ENCODE data around the gene CD83.

DNA sequence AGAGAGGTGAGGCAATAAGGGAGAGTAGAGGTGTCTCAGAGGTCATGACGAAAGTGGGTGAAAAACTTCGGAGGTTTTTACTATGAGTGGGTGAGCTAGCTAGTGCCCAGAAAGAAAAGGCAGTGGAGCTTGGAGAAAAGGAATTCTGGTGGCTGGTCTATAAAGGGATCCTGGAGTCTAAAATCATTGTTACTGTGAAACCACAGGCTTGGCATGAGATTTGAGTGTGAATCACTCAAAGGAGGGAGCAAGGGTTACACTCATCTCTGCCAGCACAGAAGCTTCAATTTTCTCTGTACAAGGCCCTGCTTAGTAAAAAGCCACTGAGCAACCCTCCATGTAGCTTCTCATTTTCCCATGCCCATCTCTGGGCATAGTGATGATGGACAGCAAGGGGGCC is 47.5 kb downstream of the CD83 start:
- TF ChIP-seq CTCF (IDR thresholded peaks at IDR 0.05), result no peak
- no peak for TF ChIP-seq EZH2 (IDR thresholded peaks at IDR 0.05; ENCODE audit: borderline replicate concordance, insufficient read depth, low read depth, low read length, poor library complexity, severe bottlenecking)

Data from B cell (primary cell).